CD4-positive, alpha-beta T cell treated with Interleukin-15 for 1 hour (primary cell): Measurements from ENCODE around the gene TSPAN12.
"Not testable (repeated sequence)": the region's sequence is repeated elsewhere in the genome, so short reads cannot be mapped to it uniquely, and the experiment has no call there.

Experiments used
- DNase-seq: peaks from one replicate; pipeline ENCODE4 v3.0.0-alpha.2; 2020

TSPAN12 gene

DNA sequence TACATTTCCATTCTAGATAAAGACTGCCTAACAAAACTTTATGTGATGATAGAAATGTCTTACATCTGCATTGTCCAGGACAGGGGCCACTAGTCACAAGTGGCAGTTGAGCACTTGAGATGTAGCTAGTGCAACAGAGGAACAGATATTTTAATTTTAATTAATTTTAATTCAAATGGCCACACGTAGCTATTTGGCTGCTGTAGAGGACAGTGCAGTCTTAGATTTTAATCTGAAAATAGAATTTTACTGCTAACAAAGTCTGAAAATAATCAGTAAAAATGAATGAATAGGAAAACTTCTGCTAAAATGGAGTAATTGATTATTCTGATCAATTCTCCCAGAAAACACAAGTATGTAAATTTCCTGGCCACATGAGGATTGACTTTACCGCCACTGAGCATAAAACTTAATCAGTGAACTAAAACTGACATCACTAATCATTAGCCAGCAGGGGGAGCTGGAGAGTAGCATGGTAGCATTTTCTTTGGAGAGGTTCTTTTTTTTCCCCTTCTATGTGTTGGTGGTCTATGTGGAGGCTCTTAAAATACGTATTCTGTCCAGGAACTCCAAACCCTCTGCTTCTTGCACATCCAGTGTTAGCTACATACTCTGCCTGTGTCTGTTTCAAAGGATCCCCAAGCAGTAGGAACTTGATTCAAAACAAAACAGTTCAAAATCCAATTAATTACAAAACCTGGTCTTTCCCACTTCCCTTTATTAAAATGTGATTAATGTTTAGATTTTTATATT lies 52.1 kb downstream of the TSPAN12 start:
- peak; percentile 20 for DNase-seq

DNA sequence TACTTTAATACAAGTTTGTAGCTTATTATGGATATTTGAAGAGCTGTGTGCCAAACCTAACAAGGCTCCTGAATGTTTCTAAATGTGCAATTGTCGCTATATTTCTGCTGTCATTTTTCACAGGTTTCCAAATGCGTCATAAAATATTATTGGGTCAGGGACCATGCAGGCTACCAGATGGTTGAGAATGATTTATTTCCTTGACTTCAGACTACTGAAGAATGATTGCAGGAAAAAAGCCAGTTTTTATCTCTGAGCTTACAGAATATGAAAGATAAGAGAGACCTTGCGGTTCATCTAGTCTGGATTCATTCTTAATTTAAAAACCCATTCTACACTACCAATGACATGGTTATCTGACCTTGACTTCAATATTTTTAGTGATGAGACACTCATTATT lies 55.2 kb downstream of the TSPAN12 start:
- no peak for DNase-seq

DNA sequence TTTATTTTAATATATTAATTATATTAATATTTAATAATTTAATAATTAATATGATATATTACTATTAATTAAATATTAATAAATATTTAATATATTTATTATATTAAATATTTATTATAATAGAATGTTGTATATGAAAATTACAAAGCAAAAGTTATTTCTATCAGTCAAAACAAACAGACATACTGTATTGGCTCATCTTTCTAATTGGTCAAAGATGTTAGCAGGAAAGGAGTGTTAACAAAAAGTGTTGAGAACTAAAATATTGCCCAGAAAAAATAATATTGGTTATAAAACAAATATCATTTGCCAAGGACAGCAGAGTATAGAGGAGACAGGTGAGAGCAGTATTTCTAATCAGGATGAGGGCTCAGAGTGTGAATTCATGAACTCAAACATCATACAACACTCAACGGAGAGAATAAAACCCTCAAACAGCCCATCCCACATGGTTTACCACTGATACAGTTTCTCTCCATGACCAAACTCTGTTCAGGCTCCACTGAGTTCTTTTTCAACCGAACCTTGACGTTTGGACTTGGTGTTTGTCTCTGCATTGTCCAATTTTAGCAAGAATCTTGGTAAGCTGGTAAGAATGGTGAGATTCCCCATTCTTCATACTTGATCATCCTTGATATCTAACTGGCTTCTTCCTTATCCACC lies 58.0 kb downstream of the TSPAN12 start:
- no peak for DNase-seq

DNA sequence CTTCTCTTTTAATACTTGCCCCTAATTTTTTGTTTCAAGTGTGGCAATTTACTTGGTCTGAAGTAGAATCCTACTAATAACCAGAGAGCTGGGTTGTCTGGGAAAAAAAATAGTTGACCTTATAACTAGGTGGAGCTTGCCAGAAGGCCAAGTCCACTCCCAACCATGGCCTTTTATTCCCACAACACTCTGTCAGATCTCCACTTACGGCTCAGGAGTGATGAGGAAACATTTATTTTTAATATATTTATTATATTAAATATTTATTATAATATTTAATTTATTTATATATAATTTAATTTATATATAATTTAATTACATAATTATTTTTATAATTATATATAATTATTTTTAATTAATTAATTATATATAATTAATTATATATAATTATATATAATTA lies 58.8 kb downstream of the TSPAN12 start:
- no peak for DNase-seq

GRCh38 chr7:120797026-120797645 lies 60.8 kb downstream of the TSPAN12 start:
- no peak for DNase-seq

DNA sequence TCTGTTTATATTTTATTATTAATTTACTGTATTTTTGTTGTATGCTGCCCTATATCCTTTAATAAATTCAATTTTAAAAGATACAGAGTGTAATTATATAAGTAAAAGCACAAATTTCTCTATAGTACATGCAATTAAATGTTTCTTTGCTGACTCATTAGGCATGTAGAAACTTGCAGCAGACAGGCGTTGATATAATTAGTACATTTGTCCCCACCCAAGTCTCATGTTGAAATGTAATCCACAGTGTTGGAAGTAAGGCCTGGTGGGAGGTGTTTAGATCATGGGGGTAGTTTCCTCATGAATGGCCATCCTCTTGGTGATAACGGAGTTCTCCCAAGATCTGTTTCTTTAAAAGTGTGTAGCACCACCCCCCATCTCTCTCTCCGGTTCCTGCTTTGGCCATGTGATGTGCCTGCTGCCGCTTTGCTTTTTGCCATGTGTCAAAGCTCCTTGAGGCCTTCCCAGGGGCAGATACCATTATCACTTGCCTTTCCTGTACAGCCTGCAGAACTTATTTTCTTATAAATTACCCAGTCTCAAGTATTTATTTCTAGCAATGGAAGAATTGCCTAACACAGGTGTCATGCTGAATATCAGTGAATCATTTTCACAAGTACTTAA lies 63.7 kb downstream of the TSPAN12 start:
- DNase-seq = no peak

- DNase-seq = no peak
Measured at GRCh38 chr7:120793213-120793936, 64.6 kb downstream of the TSPAN12 start.

DNA sequence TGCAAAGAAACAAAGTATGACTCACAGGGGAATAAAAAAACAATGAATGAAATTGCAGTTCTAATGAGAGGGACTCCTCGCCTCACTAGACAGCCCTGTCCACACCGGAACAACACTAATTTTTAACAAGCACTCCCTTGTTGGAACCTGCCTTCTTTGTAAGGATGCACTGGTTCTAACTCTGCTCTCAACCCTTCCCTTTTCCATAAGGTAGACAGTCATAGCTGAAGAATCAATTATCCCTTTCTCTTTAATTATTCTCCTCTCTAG lies 65.1 kb downstream of the TSPAN12 start:
- no peak for DNase-seq

DNA sequence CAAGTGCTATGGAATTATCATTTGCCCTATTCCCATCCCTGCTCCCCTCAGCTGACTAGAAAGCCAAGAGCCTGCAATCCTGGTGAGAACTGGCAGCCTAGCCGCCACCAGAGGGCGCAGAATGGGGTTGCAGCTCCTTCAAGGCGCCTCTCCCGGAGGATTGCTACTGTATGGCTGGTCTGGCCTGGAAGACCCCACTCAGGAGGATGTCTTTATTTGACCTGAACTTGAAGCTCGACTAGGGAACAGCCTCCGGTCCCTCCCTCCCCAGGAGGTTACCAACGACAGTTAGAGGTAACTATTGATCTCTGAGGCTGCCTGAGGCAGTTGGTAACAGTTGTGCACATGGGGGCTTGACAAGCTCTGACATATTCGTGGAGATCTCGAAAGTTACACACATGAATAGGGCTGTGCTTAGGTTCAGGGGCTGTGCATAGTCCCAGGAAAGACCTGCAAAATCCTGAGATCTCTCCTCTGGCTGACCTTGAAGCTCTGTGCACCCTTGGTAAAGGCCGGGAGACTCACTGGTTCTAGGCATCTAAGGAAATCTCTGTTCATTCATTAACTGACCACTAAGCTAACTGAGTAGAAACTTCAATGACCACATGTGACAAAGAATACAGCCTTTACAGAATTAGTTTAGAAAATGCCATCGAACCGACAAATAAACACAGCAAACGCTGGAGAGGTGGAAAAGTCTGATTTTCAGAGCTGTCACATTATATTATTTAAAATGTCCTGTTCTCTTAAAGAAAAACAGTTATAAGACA lies 65.7 kb downstream of the TSPAN12 start:
- peak; percentile 32 for DNase-seq

- no peak for DNase-seq
Measured at GRCh38 chr7:120785095-120785494, 72.8 kb downstream of the TSPAN12 start.

DNA sequence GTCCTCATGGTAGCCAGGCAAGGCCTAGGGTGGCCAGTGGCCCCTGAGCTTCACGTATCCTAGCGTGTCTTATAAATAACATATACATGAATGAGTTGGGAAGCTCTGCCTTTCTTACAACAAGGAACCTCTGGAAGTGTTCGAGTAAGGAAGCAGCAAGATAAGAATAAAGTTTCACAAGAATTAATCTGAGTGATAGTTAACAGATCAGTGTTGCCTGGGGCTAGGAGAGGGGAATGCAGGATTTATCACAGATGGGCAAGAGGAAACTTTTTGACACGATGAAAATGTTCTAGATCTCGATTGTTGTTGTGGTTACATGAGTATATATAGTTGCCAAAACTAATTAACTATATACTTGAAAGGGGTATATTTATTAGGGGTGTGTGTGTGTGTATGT lies 74.2 kb downstream of the TSPAN12 start:
- no peak for DNase-seq

DNA sequence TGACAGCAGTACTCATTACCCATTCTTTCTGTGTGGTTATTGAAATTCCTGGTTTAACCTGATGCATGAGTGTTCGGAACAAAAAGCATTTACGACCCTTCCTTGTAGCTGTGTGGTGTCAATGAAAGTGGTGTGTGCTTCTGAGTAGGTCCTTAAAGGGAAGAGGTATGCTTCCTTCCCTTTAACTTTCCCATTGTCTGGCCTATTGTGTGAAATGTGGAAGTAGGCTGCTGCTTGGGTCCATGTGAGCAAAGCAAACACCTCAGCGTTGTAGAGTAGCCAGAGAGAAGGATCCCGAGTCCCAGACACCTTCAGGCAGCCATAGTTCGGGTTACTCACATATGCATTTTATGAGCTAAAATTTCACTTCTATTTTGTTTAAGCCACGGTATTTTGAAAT lies 74.7 kb downstream of the TSPAN12 start:
- no peak for DNase-seq

- not testable (repeated sequence) for DNase-seq
Measured at GRCh38 chr7:120781924-120782323, 76.0 kb downstream of the TSPAN12 start.

DNA sequence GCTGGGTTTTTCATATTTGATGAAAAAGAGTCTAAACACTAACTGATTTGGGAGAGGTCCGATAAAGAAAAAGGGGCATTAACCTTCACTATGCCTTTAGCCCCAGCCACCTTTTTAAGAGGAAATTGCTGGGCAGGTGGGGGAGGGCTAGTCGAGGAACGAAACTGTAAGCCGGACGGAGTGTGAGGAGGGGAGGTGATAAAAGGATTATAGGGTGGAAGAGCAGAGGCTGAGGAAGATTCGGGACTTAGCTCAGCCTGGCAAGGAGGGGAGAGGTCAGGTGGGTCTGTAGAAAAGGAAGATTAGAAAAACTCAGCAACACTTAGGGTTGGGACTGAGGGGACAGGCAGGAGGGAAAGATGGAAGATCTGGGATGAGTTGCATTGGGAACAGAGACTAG lies 77.0 kb downstream of the TSPAN12 start:
- no peak for DNase-seq

DNA sequence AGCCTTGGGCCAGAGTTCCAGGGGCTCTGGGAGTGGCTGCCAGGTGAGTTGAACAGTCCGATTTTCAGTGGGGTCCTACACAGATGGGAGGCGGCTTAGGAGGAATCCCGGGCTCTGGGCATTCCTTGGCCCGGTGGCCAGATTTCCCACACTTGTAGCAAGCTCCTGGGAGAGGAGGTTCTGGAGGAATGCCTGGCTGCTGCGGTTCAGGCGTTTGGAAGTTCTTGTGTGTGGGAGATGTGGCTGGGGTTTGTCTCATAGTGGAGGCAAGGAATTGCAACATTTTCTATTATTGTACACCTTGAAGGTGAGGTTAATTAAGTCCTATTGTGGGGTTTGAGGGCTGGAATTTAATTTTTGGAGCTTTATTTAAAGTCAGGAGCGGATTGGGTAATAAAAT lies 77.5 kb downstream of the TSPAN12 start:
- not testable (repeated sequence) for DNase-seq

GRCh38 chr7:120779078-120779477 lies 78.9 kb downstream of the TSPAN12 start:
- not testable (repeated sequence) for DNase-seq

GRCh38 chr7:120775755-120776154 lies 82.2 kb downstream of the TSPAN12 start:
- DNase-seq = no peak

- DNase-seq = no peak
Measured at GRCh38 chr7:120774481-120774880, 83.5 kb downstream of the TSPAN12 start.

DNA sequence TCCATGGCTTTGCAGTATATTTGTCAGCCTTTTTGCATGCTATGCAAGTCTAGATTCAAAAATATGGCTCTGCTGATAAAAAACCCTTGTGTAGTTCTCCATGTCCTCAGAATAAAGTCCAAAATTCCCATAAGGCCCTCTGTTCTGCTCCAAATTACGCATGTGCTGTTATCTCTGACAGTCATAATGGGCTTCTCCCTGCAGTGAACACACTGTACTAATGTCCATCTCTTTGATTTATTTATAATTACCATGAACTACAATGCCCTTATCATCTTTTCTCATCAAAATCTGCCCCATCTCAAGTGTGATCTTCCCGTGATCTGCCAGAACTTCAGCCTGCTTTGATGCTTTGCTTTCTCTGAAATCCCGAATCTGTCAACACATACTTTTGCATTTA lies 87.7 kb downstream of the TSPAN12 start:
- no peak for DNase-seq

GRCh38 chr7:120760851-120761250 lies 97.1 kb downstream of the TSPAN12 start:
- DNase-seq = no peak

DNA sequence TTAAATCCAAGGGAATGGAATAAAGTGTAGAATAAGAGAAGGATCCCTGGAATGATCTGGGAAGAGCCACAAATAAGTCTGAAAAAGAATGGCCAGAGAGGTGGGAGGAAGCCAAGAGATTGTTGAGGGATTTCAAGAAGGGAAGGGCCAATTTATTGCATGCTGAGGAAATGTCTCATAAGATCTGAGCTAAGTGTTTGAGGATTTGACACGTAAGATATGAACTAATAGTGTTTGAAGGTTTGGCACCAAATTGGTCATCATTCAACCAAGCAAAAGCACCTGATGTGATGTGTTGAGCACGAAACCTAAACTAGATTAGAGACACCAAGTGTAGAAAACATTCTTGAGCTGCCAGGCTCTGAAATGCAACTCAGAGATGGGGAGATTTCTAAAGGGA lies 97.9 kb downstream of the TSPAN12 start:
- no peak for DNase-seq

DNA sequence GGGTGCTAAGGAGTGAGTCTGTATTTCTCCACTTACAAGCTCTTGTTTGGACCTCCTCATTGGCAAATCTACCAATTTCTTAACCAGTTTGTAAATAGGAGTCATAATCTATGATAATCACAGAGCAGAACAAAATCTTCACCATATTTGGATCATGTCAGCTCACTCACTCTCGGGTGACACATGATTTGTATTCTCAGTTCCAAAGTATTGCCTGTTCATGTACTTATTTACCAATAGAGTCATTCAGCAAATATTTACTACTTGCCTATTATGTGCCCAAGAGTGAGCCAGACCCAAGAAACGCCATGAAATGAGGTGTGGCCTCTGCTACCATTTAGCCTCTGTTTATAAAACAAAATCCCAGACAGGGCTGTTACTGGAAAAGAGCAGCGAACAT lies 114.8 kb downstream of the TSPAN12 start:
- DNase-seq = no peak

DNA sequence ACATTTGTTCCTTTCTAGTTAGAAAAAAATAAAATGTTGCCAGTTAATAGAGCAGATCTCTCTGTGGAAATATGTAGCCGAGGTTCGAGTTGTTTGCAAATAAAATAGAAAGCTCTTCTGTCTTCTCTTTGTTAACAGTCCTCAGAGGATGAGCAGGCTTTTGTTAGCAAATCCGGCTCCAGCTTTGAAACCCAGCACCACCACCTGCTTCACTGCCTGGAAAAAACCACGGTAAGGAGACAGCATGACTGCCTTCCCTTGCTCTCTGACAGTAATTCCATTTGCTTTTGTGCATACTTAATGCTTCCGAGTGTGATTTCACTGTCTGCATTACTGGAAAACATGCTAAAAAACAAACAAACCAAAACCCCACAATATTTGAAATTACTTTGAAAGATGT lies 115.6 kb downstream of the TSPAN12 start:
- DNase-seq = no peak
